Measurements from ENCODE around the gene DLST. TPM values are rescaled to one million over a fixed set of nuclear protein-coding genes. Genes with fewer than 3 reads are reported as not detected.

The DLST gene
- total RNA-seq, 1 donor from 2014 or later: 74.5 TPM

- H3K9me3 Mint-ChIP-seq (ENCODE audit: low read depth): no peaks in the 10 kb centered on the region
- no peak overlapping the region for H3K4me3 Mint-ChIP-seq (ENCODE audit: unreplicated experiment)
- no peak for DNase-seq (ENCODE audit: low spot score)
- H3K27me3 Mint-ChIP-seq (ENCODE audit: low read depth): no peaks in the 10 kb centered on the region
- peaks cover 31% of the 10 kb centered on the region for H3K4me1 Mint-ChIP-seq (ENCODE audit: low read depth)
- peaks cover 5% of the 10 kb centered on the region for H3K36me3 Mint-ChIP-seq (ENCODE audit: low read depth)
- H3K27ac Mint-ChIP-seq (ENCODE audit: unreplicated experiment): no peak overlapping the region
- no peak for TF ChIP-seq CTCF (IDR thresholded peaks at IDR 0.05)
These were observed 43.5 kb upstream of the DLST start for GRCh38 chr14:74838166-74838565.

GRCh38 chr14:74840603-74841030 lies 41.1 kb upstream of the DLST start:
- Mint-ChIP-seq H3K4me3 (ENCODE audit: unreplicated experiment) (no peak overlapping the region), H3K27me3 (ENCODE audit: low read depth) (no peaks in the 10 kb centered on the region), H3K27ac (ENCODE audit: unreplicated experiment) (no peak overlapping the region), H3K4me1 (ENCODE audit: low read depth) (peaks cover 31% of the 10 kb centered on the region), H3K36me3 (ENCODE audit: low read depth) (peaks cover 5% of the 10 kb centered on the region), H3K9me3 (ENCODE audit: low read depth) (no peaks in the 10 kb centered on the region)
- DNase-seq (ENCODE audit: low spot score): no peak
- no peak for TF ChIP-seq CTCF (IDR thresholded peaks at IDR 0.05)

- H3K27me3 Mint-ChIP-seq (ENCODE audit: low read depth): no peaks in the 10 kb centered on the region
- no peak for TF ChIP-seq CTCF (IDR thresholded peaks at IDR 0.05)
These were observed 40.2 kb upstream of the DLST start for GRCh38 chr14:74841230-74842207.

GRCh38 chr14:74843653-74844052 lies 38.1 kb upstream of the DLST start:
- DNase-seq (ENCODE audit: low spot score): no peak
- TF ChIP-seq CTCF (IDR thresholded peaks at IDR 0.05): peak; percentile 61
- no peaks in the 10 kb centered on the region for H3K9me3 Mint-ChIP-seq (ENCODE audit: low read depth)
- H3K27me3 Mint-ChIP-seq (ENCODE audit: low read depth): no peaks in the 10 kb centered on the region
- H3K4me3 Mint-ChIP-seq (ENCODE audit: unreplicated experiment): no peak overlapping the region
- H3K36me3 Mint-ChIP-seq (ENCODE audit: low read depth): peaks cover 5% of the 10 kb centered on the region
- peaks cover 33% of the 10 kb centered on the region for H3K4me1 Mint-ChIP-seq (ENCODE audit: low read depth)
- H3K27ac Mint-ChIP-seq (ENCODE audit: unreplicated experiment): peak overlapping the region; percentile 50

More at GRCh38 chr14:74841230-74842207, 40.2 kb upstream of the DLST start:
- Mint-ChIP-seq H3K27ac (ENCODE audit: unreplicated experiment) (no peak overlapping the region), H3K4me1 (ENCODE audit: low read depth) (peaks cover 33% of the 10 kb centered on the region), H3K9me3 (ENCODE audit: low read depth) (no peaks in the 10 kb centered on the region), H3K4me3 (ENCODE audit: unreplicated experiment) (no peak overlapping the region), H3K36me3 (ENCODE audit: low read depth) (peaks cover 5% of the 10 kb centered on the region)
- no peak for DNase-seq (ENCODE audit: low spot score)

- H3K4me1 Mint-ChIP-seq (ENCODE audit: low read depth): peaks cover 33% of the 10 kb centered on the region
These were observed 35.5 kb upstream of the DLST start for GRCh38 chr14:74846168-74846567.

More at GRCh38 chr14:74846168-74846567, 35.5 kb upstream of the DLST start:
- DNase-seq (ENCODE audit: low spot score): no peak
- Mint-ChIP-seq H3K4me3 (ENCODE audit: unreplicated experiment) (no peak overlapping the region), H3K9me3 (ENCODE audit: low read depth) (no peaks in the 10 kb centered on the region), H3K27ac (ENCODE audit: unreplicated experiment) (no peak overlapping the region), H3K27me3 (ENCODE audit: low read depth) (no peaks in the 10 kb centered on the region), H3K36me3 (ENCODE audit: low read depth) (no peaks in the 10 kb centered on the region)
- TF ChIP-seq CTCF (IDR thresholded peaks at IDR 0.05): no peak

All from chondrocyte (in vitro differentiated cells).